Measurements from ENCODE around the gene CEP104.

Gene CEP104

DNA sequence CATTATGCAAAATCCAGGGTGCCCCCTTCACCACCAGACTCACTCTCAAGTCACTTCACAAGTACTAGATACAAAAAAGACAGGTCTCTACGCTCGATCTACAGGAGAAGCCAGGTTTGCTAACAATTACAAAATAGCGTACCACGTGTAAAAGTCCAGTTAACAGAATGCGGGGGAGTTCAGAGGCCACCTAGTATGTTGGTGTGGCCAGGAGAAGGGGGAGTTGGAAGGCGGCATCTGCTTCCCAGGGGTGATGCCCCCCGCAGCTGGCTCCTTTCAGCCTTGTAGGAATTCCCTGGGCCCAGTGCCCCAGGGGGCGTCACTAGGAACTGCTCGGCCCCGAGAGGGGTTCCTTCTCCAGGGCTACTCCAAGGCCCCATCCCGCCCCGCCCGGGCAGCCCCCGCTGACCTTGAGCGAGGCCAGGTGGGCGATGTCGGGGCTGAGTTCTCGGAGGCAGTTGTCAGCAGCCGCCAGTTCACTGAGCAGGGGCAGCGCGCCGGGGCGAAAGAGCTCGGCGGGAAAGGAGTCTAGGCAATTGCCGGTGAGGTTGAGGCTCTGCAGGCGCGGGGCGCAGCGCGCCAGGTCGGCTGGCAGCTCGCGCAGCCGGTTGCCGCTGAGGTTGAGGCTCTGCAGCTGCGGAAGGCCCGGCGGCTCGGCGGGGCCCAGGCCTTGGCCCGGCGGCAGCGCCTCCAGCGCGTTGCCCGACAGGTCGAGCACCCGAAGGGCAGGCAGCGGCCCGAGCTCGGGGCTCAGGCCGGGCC is 61.4 kb downstream of the CEP104 start:
- no peak for DNase-seq

DNA sequence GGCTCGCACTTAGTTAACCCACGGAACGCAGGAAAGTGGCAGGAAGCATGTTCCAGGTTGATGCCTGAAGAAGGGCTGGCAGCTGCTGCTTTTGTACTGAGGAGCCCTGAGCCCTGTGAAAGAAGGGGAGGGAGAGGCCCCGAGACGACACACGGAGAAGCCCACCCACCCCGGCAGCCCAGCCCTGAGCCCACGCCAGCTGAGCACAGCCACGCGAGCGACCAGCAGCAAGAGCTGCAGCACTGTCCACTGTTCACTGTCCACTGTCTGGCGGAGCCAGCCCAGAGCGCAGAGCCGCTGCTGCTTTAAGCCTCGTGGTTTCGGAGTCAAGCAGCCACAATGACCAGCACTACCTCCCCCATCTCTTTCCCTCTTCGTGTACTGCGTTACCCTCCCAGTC is 66.1 kb downstream of the CEP104 start:
- DNase-seq, result no peak

DNA sequence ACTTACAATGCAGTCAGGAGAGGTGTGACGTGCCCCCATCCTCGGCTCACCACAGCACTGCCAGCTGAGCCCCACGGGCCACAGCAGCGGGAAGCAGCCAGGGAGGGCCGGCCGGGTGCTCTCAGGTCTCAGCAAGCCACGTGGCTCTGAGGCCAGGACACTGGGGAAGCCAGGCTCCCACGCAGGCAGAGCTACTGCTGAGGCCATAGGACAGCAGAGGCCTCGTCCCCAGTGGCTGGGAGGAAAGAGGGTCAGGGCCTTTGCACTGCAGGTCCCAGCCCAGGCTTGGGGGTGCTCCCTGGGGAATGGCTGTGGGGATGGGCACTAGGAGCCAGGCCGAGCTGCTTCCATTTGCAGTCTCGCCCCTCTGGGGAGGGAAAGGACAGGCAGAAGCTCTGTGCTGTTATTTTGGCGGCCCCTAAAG is 66.5 kb downstream of the CEP104 start:
- DNase-seq, result no peak

DNA sequence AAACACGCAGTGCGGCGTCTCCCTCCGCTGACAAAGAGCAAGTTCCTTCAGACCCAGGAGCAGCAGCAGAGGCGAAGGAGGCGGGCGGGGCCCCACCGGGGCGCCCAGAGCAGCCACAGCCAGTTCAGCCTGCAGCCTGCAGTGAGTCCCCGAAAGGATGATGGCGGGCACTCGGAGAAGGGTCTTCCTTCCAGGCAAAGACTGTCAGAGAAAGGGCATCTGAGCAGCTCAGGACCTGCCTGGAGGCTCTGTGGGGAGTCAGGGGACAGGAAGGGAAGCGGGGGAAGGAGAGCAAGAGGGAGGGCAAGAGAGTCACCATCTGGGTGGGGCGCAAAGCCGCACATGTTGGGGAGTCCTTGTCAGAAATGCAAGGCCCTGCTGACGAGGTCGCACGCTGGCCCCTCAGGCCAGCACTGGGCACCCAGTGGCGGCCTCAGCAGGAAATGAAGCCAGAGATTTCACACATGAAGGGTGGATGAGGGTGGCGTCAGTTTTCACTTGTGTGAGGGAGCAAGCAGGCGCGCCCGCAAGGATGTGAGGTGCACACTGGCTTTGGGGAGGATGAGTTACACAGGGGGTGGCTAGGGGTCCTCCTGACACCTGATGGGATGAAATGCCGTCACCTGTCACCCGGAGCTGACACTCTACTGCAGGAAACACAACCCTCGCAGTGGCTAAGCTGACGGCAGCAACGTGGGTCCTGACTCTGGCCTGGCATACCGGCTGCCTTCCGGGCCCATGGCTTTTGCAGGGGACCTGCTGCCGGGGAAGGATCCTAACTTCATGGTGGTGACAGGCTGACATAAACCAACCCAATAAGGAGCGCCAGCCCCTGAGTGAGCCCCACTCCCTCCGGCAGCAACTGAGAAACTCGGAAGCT is 67.3 kb downstream of the CEP104 start:
- DNase-seq, result no peak

DNA sequence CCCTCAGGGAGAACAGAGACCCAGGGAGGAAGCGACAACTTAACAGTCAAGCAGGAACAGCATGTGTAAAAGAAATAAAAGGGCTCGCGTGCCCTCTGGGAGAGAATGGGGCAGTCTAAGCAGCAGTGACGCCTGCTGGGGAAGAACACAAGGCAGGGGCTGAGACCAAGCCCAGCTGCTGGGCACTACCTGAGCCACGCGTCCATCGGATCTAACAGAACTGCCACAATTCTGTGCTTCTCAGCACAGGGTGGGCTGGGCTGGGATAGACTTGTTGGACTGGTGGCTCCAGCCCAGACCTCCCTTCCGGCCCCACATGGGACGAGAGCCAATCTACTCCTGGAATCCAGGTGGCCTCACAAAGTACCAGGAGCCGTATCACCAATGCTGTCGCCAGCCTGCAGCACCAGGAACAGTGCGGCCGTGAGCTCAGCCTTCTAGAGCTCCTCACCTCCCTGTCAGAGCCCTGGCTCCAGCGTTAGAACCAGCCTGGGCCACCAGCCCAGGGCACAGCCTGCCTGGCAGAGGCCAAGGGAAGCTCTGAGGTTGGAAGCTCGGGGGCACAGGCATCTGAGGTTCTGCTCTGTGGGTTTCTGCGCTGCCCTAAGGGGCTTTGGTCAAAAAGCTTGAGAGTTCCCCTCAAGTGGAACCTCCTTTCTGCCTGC is 68.1 kb downstream of the CEP104 start:
- no peak for DNase-seq

DNA sequence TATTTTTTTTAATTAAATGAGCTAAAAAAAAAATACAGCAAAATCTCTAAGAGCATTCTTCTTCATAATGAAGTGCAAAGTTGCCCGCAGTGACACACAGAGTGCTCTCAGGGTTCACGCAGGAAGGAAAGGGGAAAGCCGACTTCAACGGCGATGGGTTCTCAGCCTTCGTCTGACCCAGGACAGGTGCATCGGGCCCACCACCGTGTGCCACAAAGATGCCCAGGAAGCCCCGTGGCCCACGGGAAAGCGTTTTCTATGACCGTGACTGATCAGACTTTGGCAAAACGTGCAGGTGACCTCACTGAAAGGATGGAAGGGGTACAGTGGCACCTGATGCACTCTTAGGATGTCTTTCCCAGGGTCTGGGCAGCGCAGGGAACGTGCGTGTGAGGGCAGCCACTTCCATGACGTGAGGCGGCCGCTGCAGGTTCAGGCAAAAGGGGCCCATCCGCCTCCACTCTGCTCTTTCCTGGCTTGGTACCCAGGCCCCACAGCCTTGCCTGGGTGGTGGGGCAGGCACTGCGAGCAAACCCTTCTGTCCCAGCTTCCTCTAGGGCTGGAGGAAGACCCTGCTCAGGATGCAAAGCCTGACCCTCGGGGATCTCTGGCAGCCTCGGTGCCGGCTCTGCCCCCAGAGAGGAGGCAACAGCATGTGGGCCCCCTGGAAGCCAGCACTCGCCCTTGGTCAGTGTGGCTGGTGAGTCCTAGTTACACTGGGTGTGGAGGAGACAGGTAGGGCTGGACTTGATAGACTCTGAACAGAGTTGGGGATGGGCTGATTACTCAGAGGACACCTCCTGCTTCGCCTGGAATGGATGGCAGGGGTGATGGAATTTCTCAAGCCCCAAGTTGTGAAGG is 69.0 kb downstream of the CEP104 start:
- no peak for DNase-seq

DNA sequence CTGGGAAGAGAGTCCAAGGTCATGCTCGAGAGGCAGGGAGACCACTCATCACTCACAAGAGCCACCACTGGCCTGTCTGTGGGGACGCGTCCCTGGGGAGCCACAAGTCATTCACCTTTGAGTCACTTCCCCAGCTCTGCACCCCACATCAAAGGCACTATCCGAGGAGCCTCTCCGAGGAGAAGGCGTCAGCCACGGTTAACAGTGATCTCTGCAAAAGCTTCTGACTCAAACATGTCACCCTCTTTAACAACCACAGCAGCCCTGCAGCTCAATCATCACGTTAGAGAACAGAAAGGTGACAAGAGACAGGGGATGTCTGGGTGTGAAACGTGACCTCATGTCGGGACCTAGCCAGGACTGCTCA is 69.7 kb downstream of the CEP104 start:
- DNase-seq, result no peak

DNA sequence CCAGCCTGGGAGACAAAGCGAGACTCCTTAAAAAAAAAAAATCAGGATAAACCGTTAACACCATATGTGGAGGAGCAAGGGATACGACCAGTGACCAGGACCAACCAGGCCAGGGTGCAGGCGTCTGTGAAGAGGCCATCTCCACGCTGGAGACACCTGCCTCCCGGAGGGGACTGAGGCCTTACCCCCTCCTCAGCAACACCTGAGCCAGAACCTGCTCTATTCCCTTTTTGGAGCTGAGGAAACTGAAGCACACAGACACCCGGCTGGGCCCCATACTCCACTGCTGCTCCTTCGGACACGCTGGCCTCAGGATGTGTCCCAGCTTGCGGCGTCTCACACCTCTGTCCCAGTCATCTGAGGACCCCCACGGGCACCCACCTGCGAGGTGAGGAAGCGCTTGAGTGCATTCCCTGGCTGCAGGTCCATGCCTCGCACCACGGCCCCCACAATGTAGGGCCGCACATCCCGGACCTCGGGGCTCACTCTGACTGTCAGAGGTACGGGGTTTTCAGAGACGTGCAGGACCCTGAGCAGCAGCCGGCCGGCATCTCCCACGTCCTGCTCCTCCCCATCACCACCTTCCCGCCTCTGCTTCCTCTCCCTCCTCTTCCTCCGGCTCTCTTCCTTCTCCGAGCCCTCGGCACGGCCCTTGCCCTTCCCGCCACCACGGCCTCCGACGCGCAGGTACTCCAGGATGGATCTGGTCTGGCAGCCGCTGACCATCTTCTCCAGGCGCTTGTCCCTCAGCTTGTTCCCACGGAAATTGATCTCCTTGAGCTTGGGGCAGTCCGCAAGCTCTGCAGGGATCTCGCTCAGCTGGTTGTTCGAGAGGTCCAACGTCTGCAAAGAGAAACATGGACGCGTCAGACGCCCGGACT is 70.3 kb downstream of the CEP104 start:
- no peak for DNase-seq

DNA sequence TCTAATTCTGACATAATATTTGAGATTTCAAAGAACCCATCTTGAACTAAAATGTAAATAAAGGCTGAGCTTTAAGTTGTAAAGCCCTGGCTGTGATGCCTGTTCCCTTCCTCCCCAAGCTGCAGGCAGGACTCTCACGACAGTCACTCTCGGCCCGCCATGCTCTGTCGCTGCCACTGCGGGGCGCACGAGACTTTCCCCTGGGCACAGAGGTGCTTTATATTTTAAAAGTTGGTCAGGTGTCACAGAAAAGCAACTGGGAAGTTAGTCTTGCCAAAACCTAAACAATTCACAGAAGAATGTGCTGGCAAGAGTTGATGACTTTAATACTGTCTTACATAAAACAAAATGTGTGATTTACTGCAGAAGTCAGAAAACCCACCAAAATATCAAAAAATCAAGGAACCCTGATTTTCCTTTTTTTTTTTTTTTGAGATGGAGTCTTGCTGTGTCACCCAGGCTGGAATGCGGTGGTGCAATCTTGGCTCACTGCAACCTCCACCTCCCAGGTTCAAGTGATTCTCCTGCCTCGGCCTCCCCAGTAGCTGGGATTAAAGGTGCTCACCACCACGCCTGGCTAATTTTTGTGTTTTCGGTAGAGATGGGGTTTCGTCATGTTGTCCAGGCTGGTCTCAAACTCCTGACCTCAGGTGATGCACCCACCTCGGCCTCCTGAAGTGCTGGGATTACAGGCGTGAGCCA is 71.4 kb downstream of the CEP104 start:
- DNase-seq, result no peak

DNA sequence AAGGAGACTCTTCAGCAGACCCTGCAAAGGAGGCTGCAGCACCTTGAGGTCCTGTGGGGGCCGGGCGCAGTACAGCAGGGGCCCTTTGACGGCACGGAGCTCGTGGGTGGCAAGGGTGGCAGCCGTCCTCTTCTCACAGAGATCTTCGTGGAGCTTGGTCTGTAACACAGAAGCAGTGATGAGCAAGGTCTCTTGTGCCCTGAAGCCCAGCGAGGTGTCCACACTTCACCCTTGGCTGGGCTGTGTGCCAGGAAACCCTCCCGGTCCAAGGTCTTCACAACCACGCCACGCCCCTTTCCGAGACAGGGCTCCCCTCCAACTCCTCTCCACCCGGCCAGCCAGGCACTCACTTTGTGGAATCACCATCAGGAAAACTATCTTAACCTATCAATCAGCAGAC is 72.0 kb downstream of the CEP104 start:
- DNase-seq, result no peak

DNA sequence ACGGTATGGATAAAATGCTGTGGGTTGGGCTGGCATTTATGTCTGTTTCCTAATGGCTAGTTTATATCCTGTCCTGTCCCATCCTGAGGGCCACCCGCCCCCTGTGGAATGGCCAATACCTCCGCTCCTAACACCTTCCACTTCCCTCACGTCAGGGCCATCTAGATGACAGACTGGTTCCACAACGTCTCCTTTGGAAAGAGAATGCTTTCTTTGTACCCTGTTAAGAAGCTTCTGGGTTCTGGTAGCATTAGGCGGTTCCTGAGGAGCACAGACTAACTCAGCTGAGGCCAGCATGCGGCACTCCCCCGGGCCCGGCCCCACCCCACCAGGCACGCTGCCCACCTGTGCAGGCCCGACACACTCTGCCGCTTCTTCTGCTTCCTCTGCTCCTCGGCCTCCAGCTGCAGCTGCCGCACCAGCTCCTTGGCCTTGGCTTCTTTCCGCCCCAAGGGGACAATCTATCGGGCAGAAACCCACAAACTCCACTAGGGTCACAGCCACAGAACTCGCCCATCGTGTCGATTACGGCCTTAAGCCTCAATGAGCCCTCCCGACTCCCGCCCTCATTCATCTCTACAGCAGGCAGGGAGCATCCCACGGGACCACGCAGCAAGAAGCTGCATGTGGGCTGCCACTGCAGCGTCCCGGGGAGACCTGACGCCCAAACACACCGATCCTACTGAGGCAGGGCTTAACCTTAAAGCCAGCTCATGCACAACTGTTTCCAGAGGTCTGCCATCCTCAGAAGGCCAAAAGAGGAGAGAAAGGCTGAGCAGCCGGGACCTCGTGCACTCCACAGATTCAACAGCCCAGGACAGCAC is 73.1 kb downstream of the CEP104 start:
- DNase-seq, result no peak

DNA sequence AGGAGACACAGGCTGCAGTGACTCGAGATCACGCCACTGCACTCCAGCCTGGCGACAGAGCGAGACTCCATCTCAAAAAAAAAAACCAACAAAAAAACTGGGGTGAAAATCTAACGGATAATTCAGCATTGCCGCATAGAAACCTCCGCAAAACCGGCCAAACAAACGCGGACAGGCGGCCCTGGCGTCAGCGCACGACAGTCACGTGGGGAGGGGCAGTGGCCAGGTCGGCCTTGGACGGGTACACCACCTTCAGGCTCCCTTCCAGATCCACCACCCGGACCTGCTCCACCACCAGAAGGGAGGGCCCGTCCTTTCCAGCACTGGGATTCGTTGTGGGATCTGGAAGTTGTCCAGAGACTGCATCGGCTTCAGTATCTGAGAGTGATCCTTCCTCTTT is 76.1 kb downstream of the CEP104 start:
- no peak for DNase-seq

DNA sequence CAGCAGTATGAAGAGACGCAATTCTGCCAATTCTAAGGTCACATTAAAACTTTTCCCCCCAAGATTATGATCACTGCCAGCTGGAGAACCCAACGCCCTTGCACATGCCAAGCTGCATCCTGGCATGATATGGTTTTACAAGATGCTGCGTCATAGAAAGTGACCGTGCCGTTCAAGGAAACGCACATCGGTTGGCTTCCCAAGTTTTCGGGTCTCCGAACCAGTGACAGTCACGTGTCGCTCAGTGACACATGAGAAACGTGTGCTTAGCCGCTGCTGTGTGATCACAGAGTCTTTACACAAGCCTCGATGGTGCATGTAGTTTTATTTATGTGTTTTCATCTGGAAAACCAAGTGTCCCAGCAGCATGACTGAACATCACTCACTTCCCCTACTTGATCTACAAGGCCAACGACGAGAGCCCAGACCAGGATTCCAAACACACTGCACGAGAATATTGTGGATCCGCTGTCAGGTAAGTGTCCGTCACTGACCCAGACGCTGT is 77.0 kb downstream of the CEP104 start:
- no peak for DNase-seq

DNA sequence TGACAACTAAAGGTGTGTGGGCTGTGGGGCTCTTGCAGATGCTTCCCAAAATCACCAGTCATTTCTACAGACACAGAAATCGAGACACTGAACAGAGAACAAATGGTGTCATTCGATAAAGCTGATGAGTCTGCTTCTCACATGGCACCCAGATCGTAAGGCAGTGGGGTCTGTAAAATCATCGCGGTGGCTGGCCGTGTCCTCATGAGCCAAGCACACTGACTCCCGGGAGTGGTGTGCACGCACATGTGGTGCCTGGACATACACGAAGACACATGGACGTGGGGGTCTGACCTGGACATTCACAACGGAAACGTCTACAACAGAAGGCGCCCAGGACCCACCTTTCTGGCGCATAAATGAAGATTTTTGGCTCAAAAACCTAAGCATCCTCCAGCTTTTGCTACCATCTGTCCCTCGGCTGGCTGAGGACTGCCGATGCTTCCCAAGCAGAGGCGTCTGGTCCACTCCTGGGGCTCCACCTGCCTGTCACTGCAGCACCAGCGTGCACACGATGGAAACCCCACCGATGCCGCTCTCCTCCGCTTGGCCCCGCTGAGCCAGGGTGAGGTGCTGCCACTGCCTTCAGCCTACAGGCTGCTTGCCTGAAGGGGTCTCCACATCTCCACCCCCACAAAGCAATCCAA is 77.6 kb downstream of the CEP104 start:
- no peak for DNase-seq

DNA sequence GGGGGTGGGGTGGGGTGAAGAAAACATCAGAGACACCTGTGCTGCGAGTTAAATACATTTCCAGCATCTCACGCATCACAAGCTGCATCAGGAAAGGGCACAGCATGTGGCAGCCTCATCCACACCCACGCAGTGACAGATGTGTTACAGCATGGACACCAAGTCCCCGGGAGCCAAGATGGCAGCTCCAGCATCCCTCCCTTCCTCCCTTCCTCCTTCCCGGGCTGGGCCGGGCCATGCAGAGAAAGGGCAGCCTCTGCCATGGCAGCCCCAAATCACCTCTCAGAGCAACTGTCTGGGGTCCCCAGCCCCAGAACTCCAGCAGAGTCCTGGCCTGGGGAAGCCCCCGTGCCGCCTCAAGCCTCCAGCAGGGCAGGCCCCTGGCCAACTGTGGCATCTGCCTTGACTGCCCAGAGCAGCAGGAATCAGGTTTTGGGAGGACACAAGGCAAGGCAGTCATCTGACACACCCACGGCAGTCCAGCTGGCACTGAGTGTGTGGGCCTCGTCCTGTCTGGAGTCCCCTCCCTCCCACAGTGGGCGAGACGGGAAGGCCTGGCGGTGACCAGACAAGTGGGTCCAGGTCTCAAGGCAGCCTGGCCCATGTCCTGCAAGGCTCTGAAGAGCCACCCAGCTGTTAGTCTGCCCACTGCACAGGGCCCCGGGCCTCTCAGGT is 78.3 kb downstream of the CEP104 start:
- no peak for DNase-seq

DNA sequence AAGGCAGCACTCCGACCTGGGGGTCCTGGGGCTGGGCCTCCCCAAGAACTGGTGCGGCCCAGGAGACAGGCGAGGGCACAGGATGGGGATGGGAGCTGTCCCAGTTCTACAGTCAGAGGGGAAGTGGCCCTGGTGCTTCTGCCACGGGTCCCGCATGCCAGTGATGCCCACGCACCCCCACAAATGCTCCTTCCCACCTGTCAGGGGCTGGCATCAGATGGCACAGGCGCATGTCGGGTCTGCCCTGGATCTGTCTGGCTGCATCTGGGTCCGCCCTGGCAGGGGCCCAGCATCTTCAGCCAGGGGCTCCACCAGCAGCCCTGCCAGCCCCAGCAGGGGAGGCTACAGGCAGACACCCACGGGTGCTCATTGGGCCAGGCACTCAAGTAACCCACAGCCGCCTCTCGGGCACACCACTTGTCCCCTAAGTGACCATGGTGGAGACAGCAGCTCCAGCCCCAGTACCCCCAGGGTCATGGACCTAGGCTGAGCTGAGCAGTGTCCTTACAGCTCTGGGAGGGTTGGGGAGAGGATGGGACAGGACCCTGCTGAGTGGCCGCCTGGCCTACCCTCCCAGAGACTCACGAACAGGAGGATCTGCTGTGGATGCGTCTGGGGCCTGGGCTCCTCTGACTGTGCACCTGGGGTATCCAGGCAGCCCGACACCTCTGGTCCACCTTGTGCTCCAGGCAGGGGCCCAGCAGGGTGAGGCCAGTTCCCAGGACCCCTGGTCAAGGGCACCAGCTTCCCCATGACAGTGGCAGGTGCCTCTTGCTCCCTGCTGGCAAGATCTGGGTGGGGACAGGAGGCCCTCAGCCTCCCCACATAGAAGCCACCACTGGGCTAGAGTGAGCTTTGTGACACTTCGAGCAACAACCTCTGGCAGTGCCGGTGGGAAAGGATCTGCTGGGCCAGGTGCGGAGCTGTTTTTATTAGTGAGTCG is 79.1 kb downstream of the CEP104 start:
- DNase-seq, result no peak

DNA sequence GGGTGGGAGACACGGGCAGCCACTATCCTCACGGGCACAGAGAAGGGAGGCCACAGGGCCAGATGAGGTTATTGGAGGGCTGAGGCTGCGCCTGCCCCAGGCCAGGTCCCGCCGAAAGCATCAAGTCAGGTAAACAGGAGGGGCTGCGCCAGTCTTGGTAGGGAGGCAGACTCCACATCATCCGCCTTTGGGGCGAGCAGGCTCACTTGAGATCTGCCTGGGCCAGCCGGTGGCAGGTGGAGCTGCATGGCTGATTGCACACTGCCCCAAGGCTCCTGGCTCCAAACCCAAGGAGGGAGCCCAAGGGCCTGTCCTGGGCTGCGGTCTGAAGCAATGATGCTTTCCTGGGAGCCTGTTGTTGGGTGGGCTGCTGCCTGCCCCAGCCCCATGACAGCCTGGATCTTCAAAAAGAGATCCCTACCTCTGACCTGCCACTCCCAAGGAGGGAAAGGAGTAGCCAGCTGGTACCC is 79.9 kb downstream of the CEP104 start:
- no peak for DNase-seq
